HUES64 (cell line): ENCODE measurements around the gene XKR7. TPM values are rescaled to one million over a fixed set of nuclear protein-coding genes. Genes with fewer than 3 reads are reported as not detected.
A peak's percentile ranks its signal among the peaks of the same experiment; 100 is the strongest.
"Not testable (repeated sequence)": the region's sequence is repeated elsewhere in the genome, so short reads cannot be mapped to it uniquely, and the experiment has no call there.

Experiments
- H3K27ac ChIP-seq: 2 replicates; pipeline ENCODE4 v1.7.0; 2013; ENCODE audit warnings: low read depth, low read length, inconsistent platforms
- H3K27me3 ChIP-seq: 2 replicates; pipeline ENCODE4 v1.6.1; 2013; ENCODE audit warnings: mild to moderate bottlenecking, low read length; ENCODE audit not compliant: insufficient read depth
- H3K36me3 ChIP-seq: 2 replicates; pipeline ENCODE4 v1.6.1; 2013; ENCODE audit warnings: mild to moderate bottlenecking, low read length; ENCODE audit not compliant: insufficient read depth
- H3K4me1 ChIP-seq: 2 replicates; pipeline ENCODE4 v1.6.1; 2013; ENCODE audit warnings: mild to moderate bottlenecking, low read length, moderate library complexity; ENCODE audit not compliant: insufficient read depth
- H3K4me3 ChIP-seq: 2 replicates; pipeline ENCODE4 v1.5.1; 2013; ENCODE audit warnings: mild to moderate bottlenecking, low read length, moderate library complexity
- H3K9ac ChIP-seq: 2 replicates; pipeline ENCODE4 v1.6.1; 2013; ENCODE audit warnings: mild to moderate bottlenecking, low read depth, low read length
- H3K9me3 ChIP-seq: 2 replicates; pipeline ENCODE4 v1.6.1; 2013; ENCODE audit warnings: low read depth, low read length; ENCODE audit not compliant: insufficient read depth
- WGBS: fragments of 150-250, 120-280 bp; methylation state at CpG from one replicate; pipeline ENCODE4 v1.1.7; 2013; ENCODE audit warnings: missing lambda C conversion rate; 5-methylcytosine and 5-hydroxymethylcytosine counted together
- polyA plus RNA-seq, 2 experiments: library from polyadenylated mRNA; stranded (reverse); fragments of 50-300 nt; gene quantifications; one replicate each; pipeline ENCODE4 v1.2.3, GENCODE V29; 2013

XKR7 gene, protein sequence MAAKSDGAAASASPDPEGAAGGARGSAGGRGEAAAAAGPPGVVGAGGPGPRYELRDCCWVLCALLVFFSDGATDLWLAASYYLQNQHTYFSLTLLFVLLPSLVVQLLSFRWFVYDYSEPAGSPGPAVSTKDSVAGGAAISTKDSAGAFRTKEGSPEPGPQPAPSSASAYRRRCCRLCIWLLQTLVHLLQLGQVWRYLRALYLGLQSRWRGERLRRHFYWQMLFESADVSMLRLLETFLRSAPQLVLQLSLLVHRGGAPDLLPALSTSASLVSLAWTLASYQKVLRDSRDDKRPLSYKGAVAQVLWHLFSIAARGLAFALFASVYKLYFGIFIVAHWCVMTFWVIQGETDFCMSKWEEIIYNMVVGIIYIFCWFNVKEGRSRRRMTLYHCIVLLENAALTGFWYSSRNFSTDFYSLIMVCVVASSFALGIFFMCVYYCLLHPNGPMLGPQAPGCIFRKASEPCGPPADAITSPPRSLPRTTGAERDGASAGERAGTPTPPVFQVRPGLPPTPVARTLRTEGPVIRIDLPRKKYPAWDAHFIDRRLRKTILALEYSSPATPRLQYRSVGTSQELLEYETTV
- 1.00 TPM for polyA plus RNA-seq (2013, experiment 1 of 2)
- polyA plus RNA-seq (2013, experiment 2 of 2) = 1.1 TPM

DNA sequence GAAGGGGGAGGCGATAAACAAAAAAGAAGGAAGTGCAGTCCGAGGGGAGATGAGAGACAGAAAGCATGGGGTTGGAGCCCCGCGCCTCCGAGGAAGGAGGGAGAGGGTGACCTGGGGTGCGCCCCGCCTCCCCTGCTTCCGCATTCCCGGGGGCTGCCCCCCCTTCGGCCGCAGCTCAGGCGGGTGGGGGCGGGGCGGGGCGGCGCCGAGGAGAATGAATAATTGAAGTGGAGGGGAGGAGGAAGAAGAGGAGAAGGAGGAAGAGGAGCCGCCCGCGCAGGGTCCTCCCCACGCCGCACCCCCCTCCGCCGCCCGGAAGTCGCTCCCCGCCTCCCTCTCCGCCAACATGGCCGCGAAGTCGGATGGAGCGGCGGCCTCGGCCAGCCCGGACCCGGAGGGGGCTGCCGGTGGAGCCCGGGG is at the start of gene XKR7:
XKR7 (plus strand) TSS at position 322 of the 420 bp plus-strand sequence; CDS start at position 347, 25 bp downstream.
- no peak within 1 kb of the TSS for H3K9ac ChIP-seq
- peaks cover 5% of the 10 kb centered on the region for H3K4me1 ChIP-seq
- no peak within 1 kb of the TSS; the same call in 1 of the 2 replicates for H3K27ac ChIP-seq
- WGBS = 1% methylated on average over 37 of the region's 38 CpGs
- H3K9me3 ChIP-seq = no peaks in the 10 kb centered on the region
- peaks cover 17% of the 10 kb centered on the region for H3K27me3 ChIP-seq
- peak within 1 kb of the TSS; percentile 69 for H3K4me3 ChIP-seq
- H3K36me3 ChIP-seq = no peaks in the 10 kb centered on the region

DNA sequence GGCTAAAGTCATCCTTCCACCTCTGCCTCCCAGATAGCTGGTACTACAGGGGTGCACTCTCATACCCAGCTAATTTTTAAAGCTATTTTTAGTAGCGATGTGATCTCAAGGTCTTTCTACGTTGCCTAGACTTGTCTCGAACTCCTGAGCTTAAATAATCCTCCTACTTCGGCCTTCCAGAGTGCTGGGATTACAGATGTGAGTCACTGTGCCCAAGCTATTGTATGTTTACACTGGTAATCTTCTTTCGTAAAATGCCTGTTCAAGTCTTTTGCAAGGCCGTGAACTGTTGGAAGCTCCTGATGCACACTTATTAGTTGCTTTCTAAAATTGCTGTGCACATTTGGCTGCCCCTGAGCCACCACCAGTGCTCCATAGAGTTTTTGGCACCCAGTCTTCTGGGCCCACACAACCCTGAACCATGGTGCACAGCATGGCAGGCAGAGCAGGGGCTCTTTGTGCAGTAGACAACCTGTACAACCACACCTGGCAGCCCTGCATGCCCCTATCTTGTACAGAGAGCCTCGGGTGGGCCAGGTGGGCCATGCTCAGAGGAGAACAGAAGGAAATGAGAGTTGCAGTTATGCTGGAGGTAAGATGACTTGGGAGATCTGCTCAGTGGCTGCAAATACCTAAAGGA is 49.4 kb upstream of the XKR7 start:
- WGBS = 90% methylated on average over 7 of the region's 7 CpGs

GRCh38 chr20:31919410-31920155 is 48.4 kb upstream of the XKR7 start:
- Histone ChIP-seq H3K9ac (no peak overlapping the region), H3K4me1 (peaks cover 10% of the 10 kb centered on the region)
- WGBS = 32% methylated on average over 6 of the region's 6 CpGs

More for the DNA sequence above, 49.4 kb upstream of the XKR7 start:
- no peak overlapping the region for H3K9ac ChIP-seq
- H3K27ac ChIP-seq = no peak overlapping the region
- H3K4me3 ChIP-seq = no peak overlapping the region
- no peaks in the 10 kb centered on the region for H3K9me3 ChIP-seq
- H3K4me1 ChIP-seq = peaks cover 16% of the 10 kb centered on the region
- no peaks in the 10 kb centered on the region for H3K36me3 ChIP-seq
- H3K27me3 ChIP-seq = no peaks in the 10 kb centered on the region

DNA sequence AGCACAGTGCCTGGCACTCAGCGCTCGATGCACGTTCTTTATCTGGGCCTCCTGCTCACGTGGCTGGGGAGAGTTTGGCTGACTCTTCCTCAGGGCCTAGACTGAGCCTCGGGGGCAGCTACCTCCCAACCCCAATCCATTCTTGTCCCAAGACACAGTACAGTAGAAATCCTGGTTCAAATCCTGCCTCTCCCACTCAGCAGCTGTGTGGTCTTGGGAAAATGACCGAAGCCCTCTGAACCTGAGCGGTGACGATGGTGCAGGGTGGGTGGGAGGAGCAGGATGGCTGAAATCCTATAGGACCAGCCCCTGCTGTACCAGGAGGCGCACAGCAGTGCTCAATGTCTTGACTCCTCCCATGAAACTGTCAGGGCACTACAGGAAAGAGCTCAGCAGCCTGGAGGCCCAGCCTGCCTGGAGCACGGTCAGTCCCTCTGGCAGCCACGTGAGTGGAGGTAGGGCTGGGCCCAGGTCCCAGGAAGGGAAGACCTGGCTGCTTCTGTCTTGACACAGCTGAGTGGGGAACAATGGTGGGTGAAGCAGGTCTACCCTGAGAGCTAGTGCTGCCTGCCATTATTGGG is 47.6 kb upstream of the XKR7 start:
- H3K27ac ChIP-seq = no peak overlapping the region
- 77% methylated on average over 11 of the region's 11 CpGs for WGBS
- no peak overlapping the region for H3K9ac ChIP-seq
- no peaks in the 10 kb centered on the region for H3K27me3 ChIP-seq
- H3K36me3 ChIP-seq = no peaks in the 10 kb centered on the region
- no peaks in the 10 kb centered on the region for H3K9me3 ChIP-seq
- peaks cover 7% of the 10 kb centered on the region; the same call in 1 of the 2 replicates for H3K4me1 ChIP-seq
- H3K4me3 ChIP-seq = no peak overlapping the region

More at GRCh38 chr20:31919410-31920155, 48.4 kb upstream of the XKR7 start:
- no peaks in the 10 kb centered on the region for H3K36me3 ChIP-seq
- no peak overlapping the region for H3K4me3 ChIP-seq
- H3K27me3 ChIP-seq = no peaks in the 10 kb centered on the region
- no peaks in the 10 kb centered on the region for H3K9me3 ChIP-seq
- no peak overlapping the region for H3K27ac ChIP-seq

GRCh38 chr20:31921480-31921879 is 46.5 kb upstream of the XKR7 start:
- not testable (repeated sequence) for H3K4me1 ChIP-seq, H3K9ac ChIP-seq, H3K27ac ChIP-seq, H3K27me3 ChIP-seq, H3K9me3 ChIP-seq, H3K4me3 ChIP-seq, H3K36me3 ChIP-seq
- 100% methylated on average over 2 of the region's 5 CpGs for WGBS

DNA sequence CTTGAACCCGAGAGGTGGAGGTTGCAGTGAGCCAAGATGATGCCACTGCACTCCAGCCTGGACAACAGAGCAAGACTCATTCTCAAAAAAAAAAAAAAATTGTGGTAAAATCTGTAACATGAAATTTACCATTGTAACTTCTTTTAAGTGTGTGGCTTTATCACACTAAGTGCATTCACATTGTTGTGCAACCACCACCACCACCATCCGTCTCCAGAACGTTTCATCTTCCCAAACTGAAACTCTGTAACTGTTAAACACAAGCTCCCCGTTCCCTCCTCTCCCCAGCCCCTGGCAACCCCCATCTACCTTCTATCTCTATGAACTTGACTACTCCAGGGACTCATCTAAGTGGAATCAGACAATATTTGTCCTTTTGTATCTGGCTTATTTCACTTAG is 45.8 kb upstream of the XKR7 start:
- H3K27ac ChIP-seq = no peak overlapping the region

GRCh38 chr20:31922588-31922987 is 45.4 kb upstream of the XKR7 start:
- no peak overlapping the region for H3K27ac ChIP-seq
- H3K9me3 ChIP-seq = no peaks in the 10 kb centered on the region
- no peak overlapping the region for H3K4me3 ChIP-seq
- peaks cover 7% of the 10 kb centered on the region; the same call in 1 of the 2 replicates for H3K4me1 ChIP-seq
- no peaks in the 10 kb centered on the region for H3K27me3 ChIP-seq
- no peaks in the 10 kb centered on the region for H3K36me3 ChIP-seq
- no peak overlapping the region for H3K9ac ChIP-seq
- 97% methylated on average over 4 of the region's 4 CpGs for WGBS

More for the DNA sequence above, 45.8 kb upstream of the XKR7 start:
- 92% methylated on average over 4 of the region's 4 CpGs for WGBS
- Histone ChIP-seq H3K27me3 (no peaks in the 10 kb centered on the region), H3K9ac (no peak overlapping the region), H3K4me3 (no peak overlapping the region), H3K36me3 (no peaks in the 10 kb centered on the region), H3K4me1 (peaks cover 7% of the 10 kb centered on the region; the same call in 1 of the 2 replicates), H3K9me3 (no peaks in the 10 kb centered on the region)

- no peaks in the 10 kb centered on the region for H3K9me3 ChIP-seq
- H3K27ac ChIP-seq = no peak overlapping the region
- H3K9ac ChIP-seq = no peak overlapping the region
- H3K36me3 ChIP-seq = no peaks in the 10 kb centered on the region
- H3K27me3 ChIP-seq = no peaks in the 10 kb centered on the region
- H3K4me3 ChIP-seq = no peak overlapping the region
- peaks cover 7% of the 10 kb centered on the region; the same call in 1 of the 2 replicates for H3K4me1 ChIP-seq
- 71% methylated on average over 13 of the region's 13 CpGs for WGBS
Observed at GRCh38 chr20:31923388-31924331, 44.3 kb upstream of the XKR7 start.

DNA sequence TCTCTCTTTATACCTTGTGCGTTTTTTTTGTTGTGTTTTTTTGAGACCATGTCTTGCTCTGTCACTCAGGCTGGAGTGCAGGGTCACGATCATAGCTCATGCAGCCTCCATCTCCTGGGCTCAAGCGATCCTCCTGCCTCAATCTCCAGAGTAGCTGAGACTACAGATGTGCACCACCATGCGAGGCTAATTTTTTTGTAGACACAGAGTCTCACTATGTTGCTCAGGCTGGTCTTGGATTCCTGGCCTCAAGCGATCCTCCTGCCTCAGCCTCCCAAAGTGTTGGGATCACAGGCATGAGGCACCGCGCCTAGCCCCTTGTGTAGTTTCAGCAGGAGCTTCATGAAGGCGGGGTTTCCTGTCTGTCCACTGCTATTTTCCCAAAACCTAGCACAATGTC is 43.4 kb upstream of the XKR7 start:
- H3K4me1 ChIP-seq = peaks cover 3% of the 10 kb centered on the region; the same call in 1 of the 2 replicates

DNA sequence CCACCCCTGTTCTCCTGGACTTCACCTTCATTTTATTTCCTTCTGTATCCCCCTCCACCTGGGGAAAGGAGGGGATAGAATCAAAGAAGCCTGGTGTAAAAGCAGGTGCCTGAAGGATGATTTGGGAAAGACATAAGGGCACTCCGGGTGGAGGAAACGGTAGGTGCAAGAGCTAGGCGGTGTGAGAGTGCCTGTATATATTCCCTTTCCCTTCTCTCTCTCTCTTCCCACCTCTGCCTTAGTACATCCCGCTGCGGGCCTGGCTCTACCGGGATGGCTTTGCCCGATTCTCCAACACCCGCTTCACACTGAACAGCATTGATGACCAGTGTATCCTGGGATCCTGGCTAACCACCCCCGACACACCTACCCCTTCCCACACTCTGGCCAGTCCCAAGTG is 42.3 kb upstream of the XKR7 start:
- H3K4me1 ChIP-seq = no peaks in the 10 kb centered on the region
- no peaks in the 10 kb centered on the region for H3K9me3 ChIP-seq
- no peaks in the 10 kb centered on the region for H3K36me3 ChIP-seq
- no peak overlapping the region for H3K4me3 ChIP-seq
- H3K27me3 ChIP-seq = no peaks in the 10 kb centered on the region
- 79% methylated on average over 9 of the region's 9 CpGs for WGBS
- no peak overlapping the region for H3K9ac ChIP-seq
- no peak overlapping the region for H3K27ac ChIP-seq

More for the DNA sequence above, 43.4 kb upstream of the XKR7 start:
- Histone ChIP-seq H3K27ac (no peak overlapping the region), H3K9me3 (no peaks in the 10 kb centered on the region), H3K9ac (no peak overlapping the region), H3K4me3 (no peak overlapping the region), H3K27me3 (no peaks in the 10 kb centered on the region), H3K36me3 (no peaks in the 10 kb centered on the region)
- 95% methylated on average over 8 of the region's 8 CpGs for WGBS
